CD4-positive, alpha-beta T cell treated with Interleukin-6 for 4 hours (primary cell): ENCODE measurements around the gene CTNND2.
"Not testable (repeated sequence)": the region's sequence is repeated elsewhere in the genome, so short reads cannot be mapped to it uniquely, and the experiment has no call there.

Experiments used
- DNase-seq: peaks from one replicate; pipeline ENCODE4 v3.0.0-alpha.2; 2020; ENCODE audit warnings: mixed read lengths

CTNND2 gene

GRCh38 chr5:11869203-11869602, 35.0 kb downstream of the CTNND2 start:
- DNase-seq = no peak

- no peak for DNase-seq
Observed at GRCh38 chr5:11863911-11864310, 40.3 kb downstream of the CTNND2 start.

GRCh38 chr5:11857391-11857790, 46.9 kb downstream of the CTNND2 start:
- DNase-seq = no peak

GRCh38 chr5:11854936-11855335, 49.3 kb downstream of the CTNND2 start:
- DNase-seq = no peak

- DNase-seq = no peak
Observed at GRCh38 chr5:11853796-11854195, 50.5 kb downstream of the CTNND2 start.

GRCh38 chr5:11853140-11853539, 51.1 kb downstream of the CTNND2 start:
- no peak for DNase-seq

- no peak for DNase-seq
Observed at GRCh38 chr5:11852717-11853087, 51.5 kb downstream of the CTNND2 start.

- DNase-seq = no peak
Observed at GRCh38 chr5:11851965-11852716, 52.1 kb downstream of the CTNND2 start.

GRCh38 chr5:11851416-11851815, 52.8 kb downstream of the CTNND2 start:
- no peak for DNase-seq

GRCh38 chr5:11828566-11828965, 75.7 kb downstream of the CTNND2 start:
- DNase-seq = not testable (repeated sequence)

- DNase-seq = no peak
Observed at GRCh38 chr5:11822598-11822997, 81.6 kb downstream of the CTNND2 start.

- DNase-seq = no peak
Observed at GRCh38 chr5:11815916-11816315, 88.3 kb downstream of the CTNND2 start.

GRCh38 chr5:11815481-11815880, 88.8 kb downstream of the CTNND2 start:
- DNase-seq = no peak

- no peak for DNase-seq
Observed at GRCh38 chr5:11814373-11814772, 89.9 kb downstream of the CTNND2 start.

GRCh38 chr5:11809407-11809806, 94.8 kb downstream of the CTNND2 start:
- DNase-seq = no peak

- DNase-seq = no peak
Observed at GRCh38 chr5:11803436-11803835, 100.8 kb downstream of the CTNND2 start.

GRCh38 chr5:11801061-11801460, 103.2 kb downstream of the CTNND2 start:
- no peak for DNase-seq

- no peak for DNase-seq
Observed at GRCh38 chr5:11797132-11797531, 107.1 kb downstream of the CTNND2 start.

- DNase-seq = no peak
Observed at GRCh38 chr5:11793396-11793795, 110.8 kb downstream of the CTNND2 start.

- DNase-seq = no peak
Observed at GRCh38 chr5:11792621-11793020, 111.6 kb downstream of the CTNND2 start.

GRCh38 chr5:11791792-11792191, 112.5 kb downstream of the CTNND2 start:
- DNase-seq = no peak

GRCh38 chr5:11790201-11790600, 114.0 kb downstream of the CTNND2 start:
- DNase-seq = no peak

- no peak for DNase-seq
Observed at GRCh38 chr5:11785771-11786352, 118.4 kb downstream of the CTNND2 start.

- DNase-seq = no peak
Observed at GRCh38 chr5:11780641-11781345, 123.5 kb downstream of the CTNND2 start.
